ENCODE data around the gene CPLX4.

CPLX4 gene

GRCh38 chr18:59266886-59267502, 51.5 kb downstream of the CPLX4 start:
- H3K9me3 ChIP-seq (ENCODE audit: insufficient read depth, low read length) = no peaks in the 10 kb centered on the region
- TF ChIP-seq EZH2phosphoT487 (IDR thresholded peaks at IDR 0.05; ENCODE audit: low read depth) (no peak), CTCF (IDR thresholded peaks at IDR 0.05; ENCODE audit: low read depth, low read length) (no peak)
- no peak overlapping the region for H3K9ac ChIP-seq (ENCODE audit: low read length)
- H2AFZ ChIP-seq (ENCODE audit: low read depth, low read length) = no peak overlapping the region
- peaks cover 6% of the 10 kb centered on the region; the same call in 1 of the 2 replicates for H3K4me1 ChIP-seq (ENCODE audit: low read length)
- H4K20me1 ChIP-seq (ENCODE audit: insufficient read depth, low read length) = no peaks in the 10 kb centered on the region
- H3K27me3 ChIP-seq (ENCODE audit: low read depth, low read length) = peaks cover 10% of the 10 kb centered on the region
- no peaks in the 10 kb centered on the region for H3K36me3 ChIP-seq (replicated peaks; ENCODE audit: low read depth, low read length)
- H3K4me2 ChIP-seq (ENCODE audit: low read length) = no peak overlapping the region
- no peaks in the 10 kb centered on the region for H3K79me2 ChIP-seq (ENCODE audit: low read length)
- H3K27ac ChIP-seq (ENCODE audit: low read length) = no peak overlapping the region
- no peak overlapping the region for H3K4me3 ChIP-seq (ENCODE audit: low read length)

GRCh38 chr18:59266459-59266858, 52.0 kb downstream of the CPLX4 start:
- no peak overlapping the region for H2AFZ ChIP-seq (ENCODE audit: low read depth, low read length)
- H3K9me3 ChIP-seq (ENCODE audit: insufficient read depth, low read length) = no peaks in the 10 kb centered on the region
- H3K36me3 ChIP-seq (replicated peaks; ENCODE audit: low read depth, low read length) = no peaks in the 10 kb centered on the region
- no peak overlapping the region for H3K27ac ChIP-seq (ENCODE audit: low read length)
- no peaks in the 10 kb centered on the region for H4K20me1 ChIP-seq (ENCODE audit: insufficient read depth, low read length)
- peaks cover 10% of the 10 kb centered on the region for H3K27me3 ChIP-seq (ENCODE audit: low read depth, low read length)
- peaks cover 6% of the 10 kb centered on the region; the same call in 1 of the 2 replicates for H3K4me1 ChIP-seq (ENCODE audit: low read length)
- no peaks in the 10 kb centered on the region for H3K79me2 ChIP-seq (ENCODE audit: low read length)
- H3K4me3 ChIP-seq (ENCODE audit: low read length) = no peak overlapping the region
- H3K4me2 ChIP-seq (ENCODE audit: low read length) = no peak overlapping the region
- TF ChIP-seq EZH2phosphoT487 (IDR thresholded peaks at IDR 0.05; ENCODE audit: low read depth) (no peak), CTCF (IDR thresholded peaks at IDR 0.05; ENCODE audit: low read depth, low read length) (no peak; the same call in 1 of the 2 replicates)
- no peak overlapping the region for H3K9ac ChIP-seq (ENCODE audit: low read length)

- H3K79me2 ChIP-seq (ENCODE audit: low read length) = no peaks in the 10 kb centered on the region
- H3K36me3 ChIP-seq (replicated peaks; ENCODE audit: low read depth, low read length) = no peaks in the 10 kb centered on the region
- peaks cover 6% of the 10 kb centered on the region; the same call in 1 of the 2 replicates for H3K4me1 ChIP-seq (ENCODE audit: low read length)
- no peaks in the 10 kb centered on the region for H3K9me3 ChIP-seq (ENCODE audit: insufficient read depth, low read length)
- H3K4me3 ChIP-seq (ENCODE audit: low read length) = no peak overlapping the region
- no peak overlapping the region for H3K4me2 ChIP-seq (ENCODE audit: low read length)
- H3K9ac ChIP-seq (ENCODE audit: low read length) = no peak overlapping the region
- H2AFZ ChIP-seq (ENCODE audit: low read depth, low read length) = no peak overlapping the region
- TF ChIP-seq CTCF (IDR thresholded peaks at IDR 0.05; ENCODE audit: low read depth, low read length) = no peak
- no peak for TF ChIP-seq EZH2phosphoT487 (IDR thresholded peaks at IDR 0.05; ENCODE audit: low read depth)
- H3K27me3 ChIP-seq (ENCODE audit: low read depth, low read length) = peaks cover 7% of the 10 kb centered on the region
- no peak overlapping the region for H3K27ac ChIP-seq (ENCODE audit: low read length)
- no peaks in the 10 kb centered on the region for H4K20me1 ChIP-seq (ENCODE audit: insufficient read depth, low read length)
These were observed 52.5 kb downstream of the CPLX4 start for GRCh38 chr18:59265974-59266369.

- Histone ChIP-seq H2AFZ (ENCODE audit: low read depth, low read length) (no peak overlapping the region), H3K4me3 (ENCODE audit: low read length) (no peak overlapping the region), H3K9ac (ENCODE audit: low read length) (no peak overlapping the region), H3K4me1 (ENCODE audit: low read length) (peaks cover 6% of the 10 kb centered on the region; the same call in 1 of the 2 replicates), H3K79me2 (ENCODE audit: low read length) (no peaks in the 10 kb centered on the region), H3K36me3 (replicated peaks; ENCODE audit: low read depth, low read length) (no peaks in the 10 kb centered on the region), H4K20me1 (ENCODE audit: insufficient read depth, low read length) (no peaks in the 10 kb centered on the region), H3K4me2 (ENCODE audit: low read length) (no peak overlapping the region), H3K27me3 (ENCODE audit: low read depth, low read length) (peaks cover 2% of the 10 kb centered on the region; the same call in 1 of the 2 replicates), H3K27ac (ENCODE audit: low read length) (no peak overlapping the region), H3K9me3 (ENCODE audit: insufficient read depth, low read length) (no peaks in the 10 kb centered on the region)
- no peak for TF ChIP-seq EZH2phosphoT487 (IDR thresholded peaks at IDR 0.05; ENCODE audit: low read depth)
- TF ChIP-seq CTCF (IDR thresholded peaks at IDR 0.05; ENCODE audit: low read depth, low read length) = no peak
These were observed 53.0 kb downstream of the CPLX4 start for GRCh38 chr18:59265246-59265973.
